ENCODE results near the gene HDAC6.
A peak's percentile ranks its signal among the peaks of the same experiment; 100 is the strongest.

- TF ChIP-seq POLR2A (IDR thresholded peaks at IDR 0.05) (peak; percentile 55 to 82), CTCF (IDR thresholded peaks at IDR 0.05) (peak in 1 of 6 experiments; percentile 9)
These were observed 430 bp downstream of the HDAC6 start for GRCh38 chrX:48802089-48802904.

Measured in adrenal gland (tissue), 5 donors.